Measurements from ENCODE around the gene DSCAM. TPM values are rescaled to one million over a fixed set of nuclear protein-coding genes. Genes with fewer than 3 reads are reported as not detected.

Gene DSCAM
- total RNA-seq, 1 donor from 2014 or later = 0.06 TPM

DNA sequence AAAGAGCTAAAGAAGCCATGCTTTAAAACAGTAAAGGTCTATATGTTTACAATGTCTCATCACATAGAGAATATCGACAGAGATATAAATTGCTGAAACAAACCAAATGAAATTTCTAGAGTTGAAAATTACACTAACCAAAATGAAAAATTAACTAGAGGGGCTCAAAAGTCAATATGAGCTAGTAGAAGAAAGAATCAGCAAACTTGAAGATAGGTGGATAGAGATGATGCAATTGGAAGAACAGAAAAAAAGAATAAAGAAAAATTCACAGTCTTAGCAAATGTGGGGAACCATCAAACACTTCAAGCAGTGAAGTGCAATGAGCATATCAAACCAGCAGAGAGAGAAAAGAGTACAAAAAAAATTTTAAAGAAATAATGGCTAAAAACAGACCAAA is 24.1 kb upstream of the DSCAM start:
- ATAC-seq (no peak), DNase-seq (no peak)
- Histone ChIP-seq H3K4me1 (no peaks in the 10 kb centered on the region), H3K4me3 (no peak overlapping the region), H3K36me3 (no peaks in the 10 kb centered on the region), H3K27ac (no peak overlapping the region), H3K9me3 (peaks cover 2% of the 10 kb centered on the region), H3K27me3 (ENCODE audit: low read depth) (no peaks in the 10 kb centered on the region)
- TF ChIP-seq, protein P1, sequence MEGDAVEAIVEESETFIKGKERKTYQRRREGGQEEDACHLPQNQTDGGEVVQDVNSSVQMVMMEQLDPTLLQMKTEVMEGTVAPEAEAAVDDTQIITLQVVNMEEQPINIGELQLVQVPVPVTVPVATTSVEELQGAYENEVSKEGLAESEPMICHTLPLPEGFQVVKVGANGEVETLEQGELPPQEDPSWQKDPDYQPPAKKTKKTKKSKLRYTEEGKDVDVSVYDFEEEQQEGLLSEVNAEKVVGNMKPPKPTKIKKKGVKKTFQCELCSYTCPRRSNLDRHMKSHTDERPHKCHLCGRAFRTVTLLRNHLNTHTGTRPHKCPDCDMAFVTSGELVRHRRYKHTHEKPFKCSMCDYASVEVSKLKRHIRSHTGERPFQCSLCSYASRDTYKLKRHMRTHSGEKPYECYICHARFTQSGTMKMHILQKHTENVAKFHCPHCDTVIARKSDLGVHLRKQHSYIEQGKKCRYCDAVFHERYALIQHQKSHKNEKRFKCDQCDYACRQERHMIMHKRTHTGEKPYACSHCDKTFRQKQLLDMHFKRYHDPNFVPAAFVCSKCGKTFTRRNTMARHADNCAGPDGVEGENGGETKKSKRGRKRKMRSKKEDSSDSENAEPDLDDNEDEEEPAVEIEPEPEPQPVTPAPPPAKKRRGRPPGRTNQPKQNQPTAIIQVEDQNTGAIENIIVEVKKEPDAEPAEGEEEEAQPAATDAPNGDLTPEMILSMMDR (IDR thresholded peaks at IDR 0.05) = no peak
- intact Hi-C loops (cut with DNase I) = no loop called here

DNA sequence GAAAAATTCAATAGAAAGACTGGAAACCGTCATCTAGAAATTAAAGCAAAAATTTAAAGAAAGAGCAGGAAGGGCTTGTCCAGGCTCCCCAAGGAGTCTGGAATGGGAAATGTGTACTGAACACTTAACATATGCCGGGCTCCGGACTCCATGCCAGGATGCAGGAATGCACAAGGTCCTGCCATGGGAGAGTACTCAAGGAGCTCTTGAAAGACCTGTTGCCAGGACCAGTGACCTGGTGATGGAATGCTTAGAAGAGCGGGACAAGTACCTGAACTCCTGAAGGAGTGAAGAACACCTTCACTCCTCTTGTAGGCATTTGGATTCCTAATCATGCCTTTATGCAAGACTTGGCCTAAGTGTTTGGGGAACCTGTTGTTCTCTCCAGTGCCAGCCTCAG is 16.9 kb upstream of the DSCAM start:
- H3K27ac ChIP-seq = no peak overlapping the region
- H3K4me1 ChIP-seq = no peaks in the 10 kb centered on the region
- intact Hi-C loops (cut with DNase I) = no loop called here
- TF ChIP-seq, protein P1 (IDR thresholded peaks at IDR 0.05) = no peak
- DNase-seq (peak; percentile 72), ATAC-seq (peak; percentile 93 to 96)
- no peaks in the 10 kb centered on the region for H3K36me3 ChIP-seq
- H3K4me3 ChIP-seq = no peak overlapping the region
- H3K9me3 ChIP-seq = no peaks in the 10 kb centered on the region
- H3K27me3 ChIP-seq (ENCODE audit: low read depth) = no peaks in the 10 kb centered on the region

DNA sequence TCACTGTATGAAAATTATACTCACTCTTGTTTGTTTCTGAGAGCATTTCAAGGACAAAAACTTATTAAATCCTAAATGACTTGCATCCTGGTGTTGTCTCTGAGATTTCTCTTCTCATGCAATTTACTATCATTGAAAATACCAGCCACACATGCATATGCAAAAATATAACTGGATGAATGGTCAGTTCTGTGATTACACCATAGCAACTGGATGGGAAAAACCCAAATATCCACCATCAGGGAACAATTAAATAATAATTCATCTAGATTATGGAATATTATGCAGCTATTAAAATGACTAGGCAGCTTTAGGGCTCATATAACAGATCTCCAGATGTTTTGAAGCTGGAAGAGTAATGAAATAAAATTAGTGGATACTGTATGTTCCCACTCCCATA is 11.6 kb upstream of the DSCAM start:
- H3K9me3 ChIP-seq = no peaks in the 10 kb centered on the region
- no peak overlapping the region for H3K4me3 ChIP-seq
- no peaks in the 10 kb centered on the region for H3K27me3 ChIP-seq (ENCODE audit: low read depth)
- ATAC-seq = no peak
- H3K4me1 ChIP-seq = no peaks in the 10 kb centered on the region
- intact Hi-C loops (cut with DNase I) = no loop called here
- no peak for DNase-seq
- H3K36me3 ChIP-seq = no peaks in the 10 kb centered on the region
- TF ChIP-seq, protein P1 (IDR thresholded peaks at IDR 0.05) = no peak
- H3K27ac ChIP-seq = no peak overlapping the region

DNA sequence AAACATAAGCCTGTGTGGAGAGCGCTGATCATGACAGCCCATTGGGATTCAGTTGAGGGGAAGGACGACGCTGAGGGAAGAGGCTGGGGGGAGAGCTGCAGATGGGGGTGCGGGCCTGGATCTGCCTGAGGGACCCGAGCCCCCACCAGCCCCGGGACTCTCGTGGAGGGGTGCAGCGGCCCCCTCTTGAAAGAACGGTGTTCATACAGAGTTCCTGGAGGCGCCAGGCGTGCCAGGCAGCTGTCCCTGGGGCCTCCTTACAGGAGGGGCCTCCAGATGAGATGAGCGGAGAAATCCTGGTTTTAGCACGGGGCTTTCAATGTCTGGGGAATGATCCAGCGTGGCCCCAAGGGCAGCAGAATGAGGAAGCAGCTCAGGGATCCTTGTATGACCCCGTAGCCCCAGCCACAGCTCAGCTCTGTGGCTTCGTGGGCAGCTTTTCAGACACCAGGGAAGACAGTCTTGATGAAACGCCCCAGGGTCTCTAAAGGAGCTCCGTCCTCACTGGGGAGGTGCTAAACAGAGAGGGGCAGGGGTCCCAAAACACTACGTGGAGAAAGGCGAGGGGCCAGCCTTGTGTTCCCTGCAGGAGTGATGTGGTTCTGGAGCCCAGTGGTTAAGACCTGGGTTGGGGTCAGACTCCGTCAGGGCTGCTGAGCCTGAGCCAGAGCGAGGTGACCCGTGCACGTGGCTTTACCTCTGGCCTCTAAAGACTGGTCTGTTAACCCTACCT is 7.2 kb upstream of the DSCAM start:
- no peaks in the 10 kb centered on the region for H3K27me3 ChIP-seq (ENCODE audit: low read depth)
- no peak overlapping the region for H3K4me3 ChIP-seq
- no peak overlapping the region for H3K27ac ChIP-seq
- no peaks in the 10 kb centered on the region for H3K9me3 ChIP-seq
- H3K4me1 ChIP-seq = no peaks in the 10 kb centered on the region
- no peaks in the 10 kb centered on the region for H3K36me3 ChIP-seq
- TF ChIP-seq, protein P1 (IDR thresholded peaks at IDR 0.05) = no peak
- no peak for ATAC-seq
- intact Hi-C loops (cut with DNase I) = no loop called here
- no peak for DNase-seq

DNA sequence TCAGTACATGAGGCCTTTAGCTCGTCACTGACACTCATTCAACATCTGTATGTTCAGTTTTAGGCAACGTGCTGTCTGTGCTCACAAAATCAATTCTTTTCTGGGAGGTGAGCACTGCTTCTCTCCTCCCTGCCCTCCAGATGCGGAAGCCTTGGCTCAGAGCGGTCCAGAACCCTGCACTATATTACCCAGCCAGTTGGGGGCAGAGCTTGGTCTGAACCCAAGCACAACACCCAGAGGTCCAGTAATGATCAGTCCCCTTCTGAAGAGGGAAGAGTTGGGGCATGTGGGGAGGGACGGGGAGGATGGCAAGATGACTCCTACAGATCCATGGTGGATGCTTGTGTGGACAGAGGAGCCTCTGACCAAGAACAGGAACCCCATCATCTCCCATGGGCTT is 5.6 kb upstream of the DSCAM start:
- H3K9me3 ChIP-seq = no peaks in the 10 kb centered on the region
- ATAC-seq = no peak

More for the DNA sequence above, 5.6 kb upstream of the DSCAM start:
- H3K27me3 ChIP-seq (ENCODE audit: low read depth) = peaks cover 13% of the 10 kb centered on the region
- H3K4me1 ChIP-seq = no peaks in the 10 kb centered on the region
- no peak for DNase-seq
- H3K36me3 ChIP-seq = no peaks in the 10 kb centered on the region
- TF ChIP-seq, protein P1 (IDR thresholded peaks at IDR 0.05) = no peak
- intact Hi-C loops (cut with DNase I) = no loop called here
- no peak overlapping the region for H3K27ac ChIP-seq
- no peak overlapping the region for H3K4me3 ChIP-seq

All from lower lobe of right lung (tissue), 2 donors.